Occipital lobe (tissue), 2 donors: Measurements from ENCODE around the gene HDAC3. TPM values are rescaled to one million over a fixed set of nuclear protein-coding genes. Genes with fewer than 3 reads are reported as not detected.

Source experiments
- DNase-seq: peaks from one replicate; lab custom pipeline; 2025; lab: John Stamatoyannopoulos, UW
- total RNA-seq: library from RNA; depleted of rRNA; stranded (reverse); fragments of >200 nt; gene quantifications from one replicate; pipeline ENCODE4 v1.2.3, GENCODE V29; 2014

The HDAC3 gene
- total RNA-seq, 1 donor from 2014 or later = 46.5 TPM

DNA sequence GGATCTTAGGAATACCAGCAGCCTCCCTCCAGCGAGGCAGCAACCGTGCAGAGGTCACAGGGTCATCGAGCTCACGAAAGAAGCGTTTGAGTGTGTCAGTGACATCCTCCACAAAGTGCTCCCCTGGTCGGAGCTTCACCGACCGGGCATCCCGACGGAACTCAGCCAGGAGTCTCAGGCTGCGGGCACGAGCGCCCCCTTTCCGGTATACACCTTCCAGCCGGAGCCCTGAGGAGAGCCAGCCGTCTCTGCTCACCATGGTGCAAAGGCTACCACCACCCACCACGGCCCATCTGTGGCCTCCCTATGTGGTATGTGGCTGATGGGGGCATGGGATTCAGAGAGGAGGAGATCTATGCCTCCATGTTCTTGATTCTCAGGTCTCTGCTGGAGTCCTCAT lies 25.4 kb upstream of the HDAC3 start:
- DNase-seq = no peak

DNA sequence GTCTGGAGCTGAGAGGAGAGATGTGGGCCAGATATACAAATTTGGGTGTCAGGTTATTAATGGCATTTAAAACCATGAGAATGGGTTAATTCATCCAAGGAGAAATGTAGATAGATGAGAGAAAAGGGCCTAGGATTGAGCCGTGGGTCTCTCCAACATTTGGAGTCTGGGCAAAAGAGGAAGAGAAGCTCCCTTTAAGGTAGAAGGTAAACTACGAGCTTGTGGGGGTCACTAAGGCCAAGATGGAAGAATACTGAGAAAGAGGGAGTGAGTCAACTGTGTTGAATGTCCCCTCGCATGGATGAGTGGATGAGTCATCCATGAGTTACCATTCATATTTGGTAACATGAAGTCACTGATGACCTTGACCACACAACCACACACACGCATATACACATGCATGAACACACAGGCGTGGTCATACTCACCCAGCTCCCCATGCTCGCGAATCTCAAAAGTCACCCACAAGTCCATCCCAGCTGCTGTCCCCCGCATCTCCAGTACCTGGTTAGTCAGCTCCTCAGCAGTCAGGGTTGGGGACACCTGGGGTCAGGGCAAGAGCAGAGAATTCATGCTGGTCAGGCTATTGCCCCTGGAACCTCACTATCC lies 21.4 kb upstream of the HDAC3 start:
- DNase-seq = no peak

DNA sequence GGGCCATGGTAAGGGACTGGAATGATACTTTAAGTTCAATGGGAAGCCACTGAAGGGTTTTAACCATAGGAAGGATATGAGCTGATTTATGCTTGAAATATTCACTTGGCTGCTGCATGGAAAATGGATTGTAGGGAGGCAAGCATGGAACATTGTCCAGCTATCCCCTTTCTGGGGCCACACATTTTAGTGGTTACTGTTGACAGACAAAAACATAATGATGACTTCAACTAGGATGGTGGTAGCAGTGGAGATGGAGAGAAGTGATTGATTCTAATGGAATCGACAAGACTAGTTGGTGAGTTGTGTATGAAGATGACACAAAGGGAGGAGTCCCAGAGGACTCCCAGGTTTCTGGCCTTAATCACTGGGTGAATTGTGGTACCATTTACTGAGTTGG lies 20.8 kb upstream of the HDAC3 start:
- no peak for DNase-seq

DNA sequence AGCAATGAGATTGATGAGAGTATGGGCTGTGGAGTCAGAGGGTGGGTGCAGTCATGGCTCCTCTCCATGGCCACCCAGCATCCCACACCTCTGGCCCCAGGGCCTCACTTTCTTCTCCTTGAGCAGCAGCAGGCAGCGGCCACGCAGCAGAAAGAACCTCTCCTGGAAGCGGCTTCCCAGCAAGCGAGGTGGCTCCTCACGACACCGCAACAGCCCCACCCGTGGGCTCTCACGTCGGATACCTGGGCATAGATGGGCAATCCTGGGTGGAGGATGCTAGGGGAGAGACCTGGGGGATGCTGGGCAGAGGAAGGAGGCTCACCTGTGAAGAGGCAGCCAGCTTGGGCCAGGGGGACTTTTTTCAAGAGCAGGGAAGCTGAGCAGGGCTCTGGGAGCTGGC lies 19.7 kb upstream of the HDAC3 start:
- DNase-seq = no peak

DNA sequence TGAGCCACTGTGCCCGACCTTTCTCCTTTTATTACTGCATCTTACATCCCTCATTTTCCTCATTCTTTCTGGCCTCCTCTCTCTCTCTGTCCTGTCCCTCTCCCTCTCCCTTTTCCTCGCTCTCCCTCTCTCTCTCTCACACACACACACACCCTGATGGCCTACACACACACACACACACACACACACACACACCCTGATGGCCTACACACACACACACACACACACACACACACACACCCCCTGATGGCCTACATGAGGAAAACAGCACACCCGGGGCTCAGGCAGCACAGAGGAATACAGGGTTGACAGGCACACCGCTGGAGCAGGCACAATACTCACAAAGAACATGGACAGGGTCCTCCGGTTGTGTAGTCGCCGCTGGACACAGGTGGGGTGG lies 18.4 kb upstream of the HDAC3 start:
- DNase-seq = no peak

DNA sequence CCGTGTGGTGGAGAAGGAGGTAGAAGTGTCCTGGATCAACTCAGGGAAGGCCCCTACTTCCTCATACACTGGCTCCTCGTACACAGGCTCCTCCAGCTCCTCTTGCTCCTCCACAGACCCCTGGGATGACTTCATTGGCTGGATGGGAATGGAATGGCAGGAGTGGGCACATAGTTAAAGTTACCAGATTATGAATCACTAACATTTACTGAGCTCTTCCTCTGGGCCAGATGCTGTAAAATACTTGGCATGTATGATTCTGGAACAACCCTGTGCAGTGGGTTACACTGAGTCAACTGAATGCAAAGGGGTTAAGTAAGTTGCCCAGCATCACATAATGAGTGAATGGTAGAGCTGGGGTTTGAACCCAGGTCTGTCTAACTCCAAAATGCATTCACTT lies 17.6 kb upstream of the HDAC3 start:
- no peak for DNase-seq

DNA sequence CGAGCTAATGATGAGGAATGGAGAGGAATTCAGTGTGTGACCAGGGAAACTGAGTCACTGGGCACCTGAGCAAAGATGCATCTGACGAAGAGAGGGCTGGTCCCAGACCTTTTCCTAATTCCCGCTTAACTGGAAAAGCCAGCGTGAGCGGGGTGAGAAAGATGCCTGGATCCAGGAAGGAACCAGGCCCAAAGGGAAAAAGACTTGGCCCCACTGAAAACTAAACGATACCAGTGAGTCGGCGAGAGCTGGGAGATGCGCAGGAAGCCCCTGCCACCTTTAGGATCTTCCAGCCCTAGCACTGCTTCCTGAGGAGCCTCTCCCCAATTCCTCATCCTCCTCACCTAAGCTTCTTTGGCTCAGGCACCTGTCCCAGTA lies 15.1 kb upstream of the HDAC3 start:
- DNase-seq = no peak

DNA sequence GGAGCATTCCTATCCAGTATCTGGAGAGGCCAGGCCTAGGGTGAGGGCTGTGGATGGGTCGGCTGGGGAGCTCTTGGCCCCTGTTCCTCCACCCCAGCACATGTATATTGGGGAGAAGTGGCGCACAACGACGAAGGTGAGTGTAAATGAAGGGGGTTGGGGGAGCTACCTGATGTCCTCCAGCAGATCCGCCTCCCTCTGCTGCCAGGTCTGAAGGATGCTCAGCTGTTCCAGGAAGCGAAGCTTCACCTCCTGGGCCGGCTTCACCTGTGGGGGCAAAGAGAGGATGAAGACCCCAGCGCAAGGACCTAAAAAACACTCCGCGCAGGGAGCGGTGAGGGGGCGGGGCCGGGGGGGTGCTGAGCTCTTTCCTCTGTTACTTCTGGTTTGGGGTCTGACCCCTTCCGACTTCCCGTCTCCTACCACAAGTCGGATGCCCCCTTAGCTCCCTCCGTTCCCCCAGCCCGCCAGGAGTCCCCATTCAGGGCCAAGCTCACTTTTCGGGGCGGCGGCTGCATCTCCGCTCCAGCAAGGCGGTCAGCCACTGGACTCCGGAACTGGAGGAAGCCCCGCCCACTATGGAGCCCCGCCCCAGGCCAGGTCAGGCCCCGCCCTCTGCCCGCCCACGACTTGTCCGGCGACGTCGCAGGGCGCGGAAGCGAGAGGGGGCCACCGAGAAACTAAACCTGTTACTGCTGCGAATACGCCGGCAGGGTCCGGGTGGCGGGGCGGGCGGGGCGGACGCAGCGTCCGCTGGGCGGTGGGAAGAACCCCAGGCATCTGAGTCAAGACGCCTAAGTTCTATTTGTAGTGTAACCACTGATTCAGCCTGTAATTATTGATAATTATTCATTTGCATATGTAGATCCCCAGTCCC lies 14.4 kb upstream of the HDAC3 start, which contains the start of gene FCHSD1:
Gene FCHSD1, minus strand, starts transcription at position 568 of the 877 bp plus-strand sequence. Its CDS starts 50 bp downstream, at position 518.
- peak; percentile 74 for DNase-seq

DNA sequence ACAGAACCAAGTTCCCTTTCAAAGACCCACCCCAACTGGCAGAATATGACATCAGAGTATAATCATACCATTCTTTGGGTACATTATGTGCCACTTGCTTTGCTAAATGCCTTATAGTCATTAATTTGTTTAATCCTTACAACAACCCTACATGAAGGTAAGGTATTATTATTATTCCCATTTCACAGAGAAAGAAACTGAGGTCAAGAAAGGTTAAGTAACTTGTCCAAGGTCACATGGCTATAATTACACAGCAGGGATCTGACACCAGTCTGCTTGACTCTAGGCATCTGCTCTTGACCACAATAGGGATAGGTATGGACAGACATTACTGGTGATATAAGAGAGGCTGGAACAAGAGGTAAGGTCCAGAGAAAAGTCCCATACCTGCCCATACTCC lies 13.3 kb upstream of the HDAC3 start:
- DNase-seq = no peak

DNA sequence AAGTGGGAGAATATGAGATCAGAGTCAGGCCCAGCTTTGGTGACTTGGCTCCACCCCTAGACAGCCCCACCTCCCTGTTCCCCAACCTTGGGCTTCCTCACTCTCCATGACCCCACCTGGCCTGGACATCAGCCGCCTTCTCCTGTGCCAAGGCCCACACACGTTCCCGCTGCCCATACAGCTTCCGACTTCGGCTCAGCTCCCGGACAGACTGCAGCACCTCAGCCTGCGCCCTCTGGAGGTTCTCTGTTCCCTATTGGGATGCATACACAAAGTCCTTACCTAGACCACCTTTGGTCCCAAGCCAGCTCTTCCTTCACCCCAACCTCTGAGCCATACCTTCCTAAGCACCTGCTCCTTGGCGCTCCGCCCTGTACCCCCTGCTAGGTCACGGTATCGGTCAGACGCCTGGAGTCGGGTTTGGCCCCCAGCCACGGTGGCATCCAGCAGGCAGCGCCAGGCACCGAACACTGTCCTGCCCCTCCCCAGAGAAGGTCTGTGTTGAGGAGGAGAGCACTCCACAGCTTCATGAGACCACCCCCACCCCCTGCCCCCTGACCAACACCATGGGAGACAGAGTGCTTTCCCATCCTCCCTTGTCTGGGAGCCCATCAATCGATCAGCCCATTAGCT lies 12.5 kb upstream of the HDAC3 start:
- DNase-seq = no peak

DNA sequence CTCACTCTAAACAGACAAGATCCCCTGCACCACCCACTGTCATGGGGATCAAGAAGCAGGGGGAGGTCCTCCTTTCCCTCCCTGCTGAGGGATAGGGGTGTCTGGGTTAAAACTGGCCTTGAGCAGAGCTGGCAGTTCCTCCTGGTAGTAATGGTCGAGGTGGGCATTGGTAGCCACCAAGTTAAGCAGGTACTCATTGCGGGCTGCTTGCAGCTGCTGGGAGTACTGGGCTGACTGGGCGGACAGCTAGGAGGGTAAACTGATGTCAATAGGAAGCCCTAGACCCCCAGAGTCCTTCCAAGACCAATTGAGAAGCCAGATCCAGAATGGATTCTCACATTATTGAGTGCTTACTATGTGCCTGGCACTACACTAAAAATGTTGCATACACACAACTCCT lies 11.2 kb upstream of the HDAC3 start:
- DNase-seq = no peak

DNA sequence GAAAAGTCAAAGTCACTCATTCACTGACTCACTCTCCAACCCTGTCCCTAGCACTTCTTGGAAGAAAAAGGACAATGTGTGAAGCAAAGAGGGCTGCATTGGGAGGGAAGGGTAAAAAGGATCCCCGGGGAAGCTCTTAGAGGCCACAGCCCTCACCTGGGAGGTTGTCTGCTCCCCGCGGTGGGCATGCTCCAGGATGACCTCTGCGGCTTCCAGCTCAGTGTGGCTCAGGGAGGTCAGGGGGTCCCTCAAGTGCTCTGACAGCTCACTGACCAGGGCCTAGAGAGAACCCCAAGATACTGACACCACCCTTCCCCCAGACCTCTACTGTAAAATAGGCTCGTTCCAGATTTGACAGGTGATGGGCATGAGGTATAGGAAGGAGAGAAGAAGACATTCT lies 10.6 kb upstream of the HDAC3 start:
- DNase-seq = no peak

DNA sequence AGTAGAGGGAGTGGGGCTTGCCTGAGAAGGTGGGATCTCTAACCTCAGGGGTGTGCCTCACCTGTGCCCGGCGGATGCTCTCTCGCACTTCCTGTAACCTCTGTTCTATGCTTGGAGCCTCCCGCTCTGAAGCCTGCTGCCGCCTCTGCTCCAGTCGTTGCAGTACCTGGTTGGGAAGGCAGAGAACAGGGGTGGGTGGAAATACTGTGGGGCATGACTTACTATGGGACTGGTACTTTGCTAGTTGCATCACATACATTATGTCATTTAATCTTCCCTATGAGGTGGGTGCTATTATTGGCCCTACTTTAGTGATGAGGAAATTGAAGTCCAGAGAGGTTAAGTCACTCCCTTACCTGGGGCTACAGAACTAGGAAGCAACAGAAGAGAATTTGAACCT lies 9.4 kb upstream of the HDAC3 start:
- DNase-seq = no peak

DNA sequence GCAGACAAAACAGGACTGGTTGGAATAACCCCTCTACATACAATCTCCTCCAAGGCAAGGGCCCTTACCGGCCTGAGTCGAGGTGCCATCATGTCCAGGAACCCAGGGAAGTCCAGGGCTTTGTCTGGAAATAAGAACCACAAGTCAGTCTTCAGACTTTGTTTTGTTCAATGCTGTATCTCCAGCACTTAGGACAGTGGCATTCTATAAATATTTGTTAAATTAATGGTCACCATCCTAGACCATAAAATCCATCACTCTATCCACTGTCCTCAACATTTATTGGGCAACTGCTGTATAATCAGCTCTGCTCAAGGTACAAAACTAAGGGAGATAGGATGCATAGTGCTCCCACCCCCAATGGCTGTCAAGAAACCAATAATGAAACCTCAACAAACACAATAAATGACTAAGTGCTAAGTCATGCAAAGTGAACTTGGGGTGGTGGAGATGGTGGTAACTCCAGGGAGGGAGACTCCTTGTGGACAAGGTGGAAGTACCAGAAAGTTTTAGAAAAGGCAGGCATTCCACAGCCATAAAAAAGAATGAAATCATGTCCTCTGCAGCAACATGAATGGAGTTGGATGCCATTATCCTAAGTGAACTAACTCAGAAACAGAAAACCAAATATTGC lies 5.1 kb upstream of the HDAC3 start:
- DNase-seq = no peak

DNA sequence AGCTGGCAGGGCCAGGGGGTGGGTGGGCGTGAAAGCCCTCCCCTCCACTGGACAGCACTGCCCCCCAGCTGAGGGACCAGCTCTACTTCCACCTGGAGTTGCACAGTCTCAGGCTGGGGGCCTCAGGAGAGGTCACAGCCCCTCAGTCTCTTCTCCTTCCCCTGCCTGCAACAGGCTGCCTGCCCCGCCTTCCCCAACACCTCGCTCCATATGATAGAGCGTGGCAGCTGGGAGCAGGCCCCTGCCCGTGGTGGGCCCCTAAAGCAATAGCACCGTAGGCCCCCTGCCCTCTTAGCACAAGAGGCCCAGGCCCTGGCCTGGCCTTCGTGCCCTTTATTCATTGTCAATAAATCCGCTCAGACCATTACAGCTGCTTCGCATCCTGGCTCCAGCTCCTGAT lies 4.0 kb upstream of the HDAC3 start:
- DNase-seq = no peak

DNA sequence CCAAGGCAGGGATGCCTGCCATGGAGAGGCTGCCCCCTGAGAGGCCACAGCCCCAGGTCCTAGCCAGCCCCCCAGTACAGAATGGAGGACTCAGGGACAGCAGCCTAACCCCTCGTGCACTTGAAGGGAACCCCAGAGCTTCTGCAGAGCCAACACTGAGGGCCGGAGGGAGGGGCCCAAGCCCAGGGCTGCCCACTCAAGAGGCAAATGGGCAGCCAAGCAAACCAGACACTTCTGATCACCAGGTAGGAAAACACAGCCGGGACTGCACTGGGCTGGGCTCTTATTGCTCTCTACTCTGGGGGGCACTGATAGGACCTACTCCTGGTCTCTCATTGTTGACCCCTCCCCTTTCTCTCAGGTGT lies 3.4 kb upstream of the HDAC3 start:
- no peak for DNase-seq

DNA sequence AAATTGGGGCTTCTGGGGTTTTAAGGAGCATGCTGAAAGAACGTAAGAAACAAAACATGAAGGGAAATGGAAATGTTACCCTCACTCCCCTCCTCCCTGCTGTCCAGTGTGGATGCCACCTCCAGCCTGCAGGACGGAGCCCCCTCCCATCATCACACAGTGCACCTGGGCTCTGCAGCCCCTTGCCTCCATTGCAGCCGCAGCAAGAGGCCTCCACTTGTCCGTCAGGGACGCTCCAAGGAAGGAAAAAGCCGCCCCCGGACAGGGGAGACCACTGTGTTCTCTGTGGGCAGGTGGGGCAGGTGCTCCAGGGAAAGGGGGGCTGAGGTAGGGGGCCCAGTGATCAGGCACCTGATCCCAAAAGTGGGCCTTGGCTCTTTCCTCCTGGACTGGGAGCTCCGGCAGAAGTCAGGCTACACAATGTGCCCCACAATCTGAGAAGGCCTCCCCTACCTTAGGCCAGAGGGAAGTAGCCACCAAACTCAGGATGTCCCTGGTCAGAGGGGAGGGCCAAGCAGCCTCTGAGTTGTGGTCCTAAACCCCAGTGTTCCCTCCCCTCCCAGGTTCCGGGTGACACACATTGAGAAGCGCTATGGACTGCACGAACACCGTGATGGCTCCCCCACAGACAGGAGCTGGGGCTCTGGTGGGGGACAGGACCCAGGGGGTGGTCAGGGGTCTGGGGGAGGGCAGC lies 2.9 kb upstream of the HDAC3 start:
- DNase-seq = no peak

DNA sequence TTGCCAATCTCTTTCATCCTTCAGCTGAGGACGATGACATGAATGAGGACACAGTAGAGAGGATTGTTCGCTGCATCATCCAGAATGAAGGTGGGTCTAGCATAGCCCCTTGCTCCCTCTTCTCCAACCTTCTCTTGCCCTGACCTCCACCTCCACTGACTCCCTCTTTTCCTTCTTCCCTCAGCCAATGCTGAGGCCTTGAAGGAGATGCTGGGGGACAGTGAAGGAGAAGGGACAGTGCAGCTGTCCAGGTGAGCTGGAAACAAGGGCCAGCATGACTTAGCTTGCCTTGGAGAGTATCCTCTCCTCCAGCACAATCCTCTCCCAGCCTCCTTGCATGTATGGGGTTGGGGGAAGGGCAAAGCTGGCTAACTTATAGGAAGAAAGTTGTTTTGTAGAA lies 2.1 kb upstream of the HDAC3 start:
- no peak for DNase-seq

DNA sequence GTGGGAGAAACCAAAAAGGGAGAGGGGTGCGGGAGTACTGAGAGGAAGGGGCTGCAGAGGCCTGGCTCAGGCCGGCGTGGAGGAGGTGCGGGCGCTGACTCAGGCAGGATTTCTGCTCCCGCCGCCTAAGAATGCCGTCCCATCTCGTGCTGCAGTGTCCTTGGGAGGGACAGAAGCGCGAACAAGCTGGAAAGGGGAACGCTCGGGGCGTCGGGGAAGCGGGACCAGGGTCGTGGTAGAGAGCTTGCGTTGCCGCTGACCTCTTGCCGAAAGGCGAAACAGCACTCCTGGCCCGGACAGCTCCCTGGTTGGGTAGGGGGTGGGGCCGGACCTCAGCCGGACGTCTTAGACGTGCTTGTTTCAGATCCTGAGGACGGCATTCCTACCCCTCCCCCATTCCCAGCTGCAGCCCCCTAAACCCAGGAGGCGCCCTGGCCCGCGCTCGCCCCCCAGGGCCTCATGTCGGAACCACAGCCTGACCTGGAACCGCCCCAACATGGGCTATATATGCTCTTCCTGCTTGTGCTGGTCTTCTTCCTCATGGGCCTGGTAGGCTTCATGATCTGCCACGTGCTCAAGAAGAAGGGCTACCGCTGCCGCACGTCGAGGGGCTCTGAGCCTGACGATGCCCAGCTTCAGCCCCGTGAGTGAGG lies 1.2 kb upstream of the HDAC3 start:
- peak; percentile 20 for DNase-seq

DNA sequence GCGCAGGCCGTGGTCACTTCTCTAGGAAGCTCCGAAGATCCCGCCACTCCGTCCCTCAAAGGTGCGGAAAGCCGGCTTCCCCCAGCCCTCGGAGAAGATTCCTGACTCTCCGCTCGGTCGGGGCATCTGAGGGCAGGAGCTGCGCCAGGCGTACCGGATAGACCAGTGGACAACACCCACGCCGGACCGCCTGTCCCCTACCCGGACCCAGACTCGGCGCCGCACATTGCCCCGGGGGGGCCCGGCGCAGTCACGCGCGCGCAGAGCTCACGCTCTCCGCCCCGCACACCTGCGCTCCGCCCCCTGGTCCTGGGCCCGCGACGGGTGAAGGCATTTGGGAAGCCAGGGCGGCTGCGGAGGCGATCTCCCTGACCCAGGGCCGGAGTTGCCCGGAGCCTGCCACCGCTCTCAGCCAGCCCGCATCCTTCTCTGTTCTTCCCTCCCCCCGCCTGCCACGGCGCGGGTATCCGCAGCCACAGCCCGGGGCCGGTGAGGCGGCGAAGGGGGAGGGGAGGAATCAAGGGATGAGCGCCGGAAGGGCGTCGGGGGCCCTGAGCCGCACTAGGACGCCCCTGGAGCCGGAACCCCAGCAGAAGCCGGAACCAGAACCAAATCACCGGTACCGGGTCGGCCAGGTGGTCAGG lies 596 bp upstream of the HDAC3 start:
- no peak for DNase-seq

DNA sequence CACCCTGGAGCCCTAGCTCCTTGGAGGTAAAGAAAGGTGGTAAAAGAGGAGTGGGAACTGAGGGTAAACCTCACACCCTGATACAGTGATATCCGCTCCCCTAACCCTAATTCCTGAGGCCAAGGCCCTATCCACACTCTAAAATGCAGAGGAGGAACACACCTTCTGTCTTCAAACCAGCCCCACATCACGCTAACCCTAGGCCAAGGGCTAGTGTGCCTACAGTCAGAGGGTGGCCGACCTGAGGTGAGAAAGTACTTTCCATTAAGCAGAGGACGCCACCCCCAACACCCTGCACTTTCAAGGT lies 590 bp downstream of the HDAC3 start:
- DNase-seq = no peak
